ENCODE measurements around the gene ANKRD36C.
"Not testable (repeated sequence)": the region's sequence is repeated elsewhere in the genome, so short reads cannot be mapped to it uniquely, and the experiment has no call there.

The ANKRD36C gene

GRCh38 chr2:96006248-96006647 lies 14.6 kb upstream of the ANKRD36C start:
- DNase-seq (ENCODE audit: low spot score): not testable (repeated sequence)

- DNase-seq (ENCODE audit: low spot score): not testable (repeated sequence)
These were observed 1.1 kb upstream of the ANKRD36C start for GRCh38 chr2:95992520-95993272.

GRCh38 chr2:95992102-95992501 lies 478 bp upstream of the ANKRD36C start:
- not testable (repeated sequence) for DNase-seq (ENCODE audit: low spot score)

GRCh38 chr2:95990884-95991283 lies 740 bp downstream of the ANKRD36C start:
- DNase-seq (ENCODE audit: low spot score): not testable (repeated sequence)

- not testable (repeated sequence) for DNase-seq (ENCODE audit: low spot score)
These were observed 40.0 kb downstream of the ANKRD36C start for GRCh38 chr2:95951662-95952061.

GRCh38 chr2:95948039-95948438 lies 43.6 kb downstream of the ANKRD36C start:
- DNase-seq (ENCODE audit: low spot score): not testable (repeated sequence)

GRCh38 chr2:95939947-95940346 lies 51.7 kb downstream of the ANKRD36C start:
- DNase-seq (ENCODE audit: low spot score): not testable (repeated sequence)

- DNase-seq (ENCODE audit: low spot score): not testable (repeated sequence)
These were observed 60.9 kb downstream of the ANKRD36C start for GRCh38 chr2:95930740-95931139.

GRCh38 chr2:95917007-95917406 lies 74.6 kb downstream of the ANKRD36C start:
- not testable (repeated sequence) for DNase-seq (ENCODE audit: low spot score)

GRCh38 chr2:95915131-95915530 lies 76.5 kb downstream of the ANKRD36C start:
- DNase-seq (ENCODE audit: low spot score): not testable (repeated sequence)

GRCh38 chr2:95911431-95911830 lies 80.2 kb downstream of the ANKRD36C start:
- not testable (repeated sequence) for DNase-seq (ENCODE audit: low spot score)

- DNase-seq (ENCODE audit: low spot score): not testable (repeated sequence)
These were observed 97.2 kb downstream of the ANKRD36C start for GRCh38 chr2:95894443-95894842.

- DNase-seq (ENCODE audit: low spot score): not testable (repeated sequence)
These were observed 123.7 kb downstream of the ANKRD36C start for GRCh38 chr2:95867929-95868328.

GRCh38 chr2:95867047-95867677 lies 124.5 kb downstream of the ANKRD36C start:
- not testable (repeated sequence) for DNase-seq (ENCODE audit: low spot score)

- DNase-seq (ENCODE audit: low spot score): not testable (repeated sequence)
These were observed 129.5 kb downstream of the ANKRD36C start for GRCh38 chr2:95862121-95862520.

- no peak for DNase-seq (ENCODE audit: low spot score)
These were observed 155.5 kb downstream of the ANKRD36C start for GRCh38 chr2:95836151-95836550.

GRCh38 chr2:95834077-95835013 lies 157.3 kb downstream of the ANKRD36C start:
- not testable (repeated sequence) for DNase-seq (ENCODE audit: low spot score)

GRCh38 chr2:95824218-95824617 lies 167.4 kb downstream of the ANKRD36C start:
- not testable (repeated sequence) for DNase-seq (ENCODE audit: low spot score)

- not testable (repeated sequence) for DNase-seq (ENCODE audit: low spot score)
These were observed 174.1 kb downstream of the ANKRD36C start for GRCh38 chr2:95817521-95817920.

- not testable (repeated sequence) for DNase-seq (ENCODE audit: low spot score)
These were observed 178.3 kb downstream of the ANKRD36C start for GRCh38 chr2:95813311-95813710.

- no peak for DNase-seq (ENCODE audit: low spot score)
These were observed 191.7 kb downstream of the ANKRD36C start for GRCh38 chr2:95799892-95800291.

Data from hepatic stellate cell (primary cell).